ENCODE data around the gene LMOD2.

DNA sequence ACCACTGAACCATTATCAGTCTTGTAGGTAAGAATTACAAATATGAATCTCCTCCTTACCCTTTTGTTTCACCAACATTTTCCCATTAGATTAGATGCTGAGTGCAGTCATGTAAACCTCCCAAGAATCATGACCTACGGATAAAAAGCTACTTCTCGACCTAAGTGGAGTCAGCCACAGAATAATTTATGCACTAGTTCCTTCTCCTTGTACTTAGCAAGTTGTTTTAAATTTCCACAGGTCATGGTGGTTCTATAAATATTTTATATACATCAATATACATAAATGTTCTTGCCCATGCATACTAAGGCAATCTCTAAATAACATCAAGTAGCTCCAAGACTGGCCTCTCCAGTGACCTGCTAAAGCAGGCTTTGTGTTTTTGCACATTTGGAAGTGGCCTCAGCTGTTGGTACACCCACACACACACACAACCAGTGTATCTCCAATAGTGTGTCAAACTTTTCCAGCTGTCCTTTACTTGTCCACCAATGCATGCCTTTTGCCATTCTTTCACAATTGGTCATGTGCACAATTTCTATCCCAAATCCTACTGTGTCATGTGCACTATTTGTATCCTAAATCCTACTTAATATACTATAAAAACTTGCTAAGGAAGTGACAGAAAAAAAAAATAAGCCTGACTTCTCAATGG lies 21.5 kb downstream of the LMOD2 start:
- no peak for TF ChIP-seq NFIC (IDR thresholded peaks at IDR 0.05)
- TF ChIP-seq, protein P1, sequence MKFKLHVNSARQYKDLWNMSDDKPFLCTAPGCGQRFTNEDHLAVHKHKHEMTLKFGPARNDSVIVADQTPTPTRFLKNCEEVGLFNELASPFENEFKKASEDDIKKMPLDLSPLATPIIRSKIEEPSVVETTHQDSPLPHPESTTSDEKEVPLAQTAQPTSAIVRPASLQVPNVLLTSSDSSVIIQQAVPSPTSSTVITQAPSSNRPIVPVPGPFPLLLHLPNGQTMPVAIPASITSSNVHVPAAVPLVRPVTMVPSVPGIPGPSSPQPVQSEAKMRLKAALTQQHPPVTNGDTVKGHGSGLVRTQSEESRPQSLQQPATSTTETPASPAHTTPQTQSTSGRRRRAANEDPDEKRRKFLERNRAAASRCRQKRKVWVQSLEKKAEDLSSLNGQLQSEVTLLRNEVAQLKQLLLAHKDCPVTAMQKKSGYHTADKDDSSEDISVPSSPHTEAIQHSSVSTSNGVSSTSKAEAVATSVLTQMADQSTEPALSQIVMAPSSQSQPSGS (CRISPR knock-in tag; IDR thresholded peaks at IDR 0.05), result no peak
- TF ChIP-seq POLR2A (conservative IDR thresholded peaks at IDR 0.05), result no peak; the same call in 1 of the 2 replicates
- TF ChIP-seq THAP7 (CRISPR knock-in tag; IDR thresholded peaks at IDR 0.05), result no peak
- no peak for TF ChIP-seq RBBP5 (IDR thresholded peaks at IDR 0.05; ENCODE audit: borderline replicate concordance, insufficient read depth, low read length, poor library complexity, severe bottlenecking)
- TF ChIP-seq ELF4 (CRISPR knock-in tag; IDR thresholded peaks at IDR 0.05), result no peak
- TF ChIP-seq ZNF766 (CRISPR knock-in tag; conservative IDR thresholded peaks at IDR 0.05), result no peak
- TF ChIP-seq ETV5 (CRISPR knock-in tag; IDR thresholded peaks at IDR 0.05; ENCODE audit: low read depth), result no peak
- no peak for TF ChIP-seq GABPA (tag; conservative IDR thresholded peaks at IDR 0.05; ENCODE audit: low read depth)
- no peak for TF ChIP-seq HMGXB4 (CRISPR knock-in tag; IDR thresholded peaks at IDR 0.05)
- no peak for TF ChIP-seq CTCF (IDR thresholded peaks at IDR 0.05 in 2 of 3, conservative IDR thresholded peaks at IDR 0.05 in 1 of 3; ENCODE audit: insufficient read depth in 2 of 3, low read depth in 1 of 3, low read length in 3 of 3)
- TF ChIP-seq JUN (IDR thresholded peaks at IDR 0.05; ENCODE audit: borderline replicate concordance, low read depth, low read length), result no peak
- TF ChIP-seq JUN (CRISPR knock-in tag; IDR thresholded peaks at IDR 0.05; ENCODE audit: borderline replicate concordance), result no peak
